H9 (cell line): ENCODE data around the gene LSP1. TPM values are rescaled to one million over a fixed set of nuclear protein-coding genes. Genes with fewer than 3 reads are reported as not detected.

Source experiments
- DNase-seq: peaks from one replicate; pipeline ENCODE4 v3.0.0-alpha.2; 2017
- H2AFZ ChIP-seq: one replicate; pipeline ENCODE4 v1.6.1; 2013; ENCODE audit warnings: mild to moderate bottlenecking, low read length, control low read depth, moderate library complexity
- H2AK5ac ChIP-seq: 2 replicates; pipeline ENCODE4 v1.6.1; 2013; ENCODE audit warnings: low read length, control low read depth, mixed read lengths; ENCODE audit not compliant: insufficient read length
- H2BK120ac ChIP-seq: one replicate; pipeline ENCODE4 v1.6.1; 2013; ENCODE audit warnings: low read depth, mild to moderate bottlenecking, low read length, control low read depth, inconsistent platforms; ENCODE audit not compliant: poor library complexity, severe bottlenecking
- H2BK12ac ChIP-seq: 2 replicates; pipeline ENCODE4 v1.6.1; 2013; ENCODE audit warnings: low read length, control low read depth, mixed read lengths, low read depth; ENCODE audit not compliant: insufficient read length
- H2BK15ac ChIP-seq: 2 replicates; pipeline ENCODE4 v1.6.1; 2013; ENCODE audit warnings: low read depth, low read length, control low read depth
- H2BK20ac ChIP-seq: one replicate; pipeline ENCODE4 v1.6.1; 2013; ENCODE audit warnings: low read depth, mild to moderate bottlenecking, low read length, control low read depth, inconsistent platforms; ENCODE audit not compliant: poor library complexity, severe bottlenecking
- H2BK5ac ChIP-seq: 2 replicates; pipeline ENCODE4 v1.6.1; 2013; ENCODE audit warnings: low read length, control low read depth, mixed read lengths; ENCODE audit not compliant: insufficient read length
- H3K14ac ChIP-seq: 2 replicates; pipeline ENCODE4 v1.6.1; 2013; ENCODE audit warnings: low read length, control low read depth; ENCODE audit not compliant: insufficient read depth
- H3K18ac ChIP-seq: 2 replicates; pipeline ENCODE4 v1.6.1; 2013; ENCODE audit warnings: low read depth, mild to moderate bottlenecking, mixed read lengths, low read length, control low read depth; ENCODE audit not compliant: insufficient read length
- H3K23ac ChIP-seq: 2 replicates; pipeline ENCODE4 v1.6.1; 2013; ENCODE audit warnings: low read length, control low read depth, mixed read lengths, low read depth; ENCODE audit not compliant: insufficient read length
- H3K23me2 ChIP-seq: 2 replicates; pipeline ENCODE4 v1.6.1; 2013; ENCODE audit warnings: low read depth, mild to moderate bottlenecking, mixed read lengths, low read length, control low read depth; ENCODE audit not compliant: insufficient read length, poor library complexity, severe bottlenecking
- H3K27ac ChIP-seq: 2 replicates; pipeline ENCODE4 v1.5.1; 2013; ENCODE audit warnings: low read length, control low read depth, mixed read lengths, low read depth; ENCODE audit not compliant: insufficient read length
- H3K27me3 ChIP-seq: 2 replicates; pipeline ENCODE4 v1.6.1; 2013; ENCODE audit warnings: low read length, control low read depth, inconsistent platforms; ENCODE audit not compliant: insufficient read depth
- H3K4ac ChIP-seq: 2 replicates; pipeline ENCODE4 v1.6.1; 2013; ENCODE audit warnings: low read depth, mild to moderate bottlenecking, control low read depth, inconsistent platforms, low read length, moderate library complexity
- H3K4me1 ChIP-seq: 2 replicates; pipeline ENCODE4 v1.6.1; 2013; ENCODE audit warnings: low read length, control low read depth, inconsistent platforms; ENCODE audit not compliant: insufficient read depth
- H3K4me2 ChIP-seq: 2 replicates; pipeline ENCODE4 v1.6.1; 2013; ENCODE audit warnings: low read length, control low read depth, mixed read lengths; ENCODE audit not compliant: insufficient read length, insufficient read depth
- H3K56ac ChIP-seq: 2 replicates; pipeline ENCODE4 v1.6.1; 2013; ENCODE audit warnings: low read depth, mild to moderate bottlenecking, mixed read lengths, low read length, control low read depth; ENCODE audit not compliant: insufficient read length
- H3K79me1 ChIP-seq: 2 replicates; pipeline ENCODE4 v1.6.1; 2013; ENCODE audit warnings: low read depth, mild to moderate bottlenecking, moderate library complexity, low read length, control low read depth, inconsistent platforms; ENCODE audit not compliant: insufficient read depth, poor library complexity, severe bottlenecking
- H3K79me2 ChIP-seq: 2 replicates; pipeline ENCODE4 v1.6.1; 2013; ENCODE audit warnings: low read length, control low read depth, inconsistent platforms; ENCODE audit not compliant: insufficient read depth
- H3K9ac ChIP-seq: 2 replicates; pipeline ENCODE4 v1.6.1; 2013; ENCODE audit warnings: low read length, control low read depth, mixed read lengths; ENCODE audit not compliant: insufficient read length; ENCODE audit errors: extremely low read depth
- H3K9me3 ChIP-seq: one replicate; pipeline ENCODE4 v1.6.1; 2013; ENCODE audit warnings: low read depth, low read length, inconsistent platforms; ENCODE audit not compliant: control insufficient read depth
- H3T11ph ChIP-seq: one replicate; pipeline ENCODE4 v1.6.1; 2013; ENCODE audit warnings: mild to moderate bottlenecking, low read length, control low read depth, inconsistent platforms
- H4K20me1 ChIP-seq: one replicate; pipeline ENCODE4 v1.6.1; 2013; ENCODE audit not compliant: control insufficient read depth, insufficient read length, insufficient read depth
- H4K5ac ChIP-seq: 2 replicates; pipeline ENCODE4 v1.6.1; 2013; ENCODE audit warnings: low read depth, mild to moderate bottlenecking, mixed read lengths, low read length, control low read depth; ENCODE audit not compliant: insufficient read length
- H4K8ac ChIP-seq: replicated peaks from 2 replicates; pipeline ENCODE4 v1.6.1; 2013; ENCODE audit warnings: low read length, control low read depth, mixed read lengths, low read depth; ENCODE audit not compliant: insufficient read length
- H4K91ac ChIP-seq: 2 replicates; pipeline ENCODE4 v1.6.1; 2013; ENCODE audit warnings: low read depth, mild to moderate bottlenecking, moderate library complexity, mixed read lengths, low read length, control low read depth; ENCODE audit not compliant: insufficient read length
- H3K27ac Mint-ChIP-seq, 3 experiments: 2 replicates in 2 of 3; 3 replicates in 1 of 3; pipeline ENCODE4 v1.8.0; 2020 to 2021; ENCODE audit warnings: mixed read lengths in 3 of 3, mild to moderate bottlenecking in 1 of 3, moderate library complexity in 1 of 3
- H3K27me3 Mint-ChIP-seq: 2 replicates; pipeline ENCODE4 v1.8.0; 2021; ENCODE audit warnings: low read depth, mild to moderate bottlenecking, moderate library complexity, mixed read lengths
- H3K36me3 Mint-ChIP-seq, 3 experiments: 2 replicates in 2 of 3; 3 replicates in 1 of 3; pipeline ENCODE4 v1.8.0; 2020 to 2021; ENCODE audit warnings: low read depth in 3 of 3, mixed read lengths in 3 of 3; ENCODE audit not compliant: insufficient read depth in 1 of 3
- H3K4me1 Mint-ChIP-seq, 2 experiments: 2 replicates each; pipeline ENCODE4 v1.8.0; 2020; ENCODE audit warnings: mixed read lengths in 2 of 2
- H3K4me3 Mint-ChIP-seq, 2 experiments: 2 replicates in 1 of 2; 3 replicates in 1 of 2; pipeline ENCODE4 v1.8.0; 2020 to 2021; ENCODE audit warnings: mild to moderate bottlenecking in 2 of 2, mixed read lengths in 2 of 2, moderate library complexity in 1 of 2
- H3K9me3 Mint-ChIP-seq, 2 experiments: 2 replicates in 1 of 2; 3 replicates in 1 of 2; pipeline ENCODE4 v1.8.0; 2020; ENCODE audit warnings: mild to moderate bottlenecking in 2 of 2, mixed read lengths in 2 of 2, moderate library complexity in 1 of 2
- WGBS: extraction: QIAGEN DNeasy Blood & Tissue Kit; methylation state at CpG from one replicate; pipeline ENCODE4 v1.1.7; 2013; ENCODE audit warnings: missing lambda C conversion rate, low lambda C conversion rate, mixed read lengths; ENCODE audit not compliant: insufficient read length; ENCODE audit errors: extremely low coverage; 5-methylcytosine and 5-hydroxymethylcytosine counted together
- total RNA-seq: library from RNA; stranded (reverse); gene quantifications from 2 replicates; pipeline ENCODE4 v1.2.1, GENCODE V29; 2021
- TF ChIP-seq, protein P1 (sequence below): fragments of 200-600 bp; sonication (generic); conservative IDR thresholded peaks from 3 replicates; pipeline ENCODE4 v1.8.0; 2021; ENCODE audit warnings: antibody characterized with exemption, mild to moderate bottlenecking

LSP1 gene
- total RNA-seq, 1 experiment from 2014 or later, result not detected

DNA sequence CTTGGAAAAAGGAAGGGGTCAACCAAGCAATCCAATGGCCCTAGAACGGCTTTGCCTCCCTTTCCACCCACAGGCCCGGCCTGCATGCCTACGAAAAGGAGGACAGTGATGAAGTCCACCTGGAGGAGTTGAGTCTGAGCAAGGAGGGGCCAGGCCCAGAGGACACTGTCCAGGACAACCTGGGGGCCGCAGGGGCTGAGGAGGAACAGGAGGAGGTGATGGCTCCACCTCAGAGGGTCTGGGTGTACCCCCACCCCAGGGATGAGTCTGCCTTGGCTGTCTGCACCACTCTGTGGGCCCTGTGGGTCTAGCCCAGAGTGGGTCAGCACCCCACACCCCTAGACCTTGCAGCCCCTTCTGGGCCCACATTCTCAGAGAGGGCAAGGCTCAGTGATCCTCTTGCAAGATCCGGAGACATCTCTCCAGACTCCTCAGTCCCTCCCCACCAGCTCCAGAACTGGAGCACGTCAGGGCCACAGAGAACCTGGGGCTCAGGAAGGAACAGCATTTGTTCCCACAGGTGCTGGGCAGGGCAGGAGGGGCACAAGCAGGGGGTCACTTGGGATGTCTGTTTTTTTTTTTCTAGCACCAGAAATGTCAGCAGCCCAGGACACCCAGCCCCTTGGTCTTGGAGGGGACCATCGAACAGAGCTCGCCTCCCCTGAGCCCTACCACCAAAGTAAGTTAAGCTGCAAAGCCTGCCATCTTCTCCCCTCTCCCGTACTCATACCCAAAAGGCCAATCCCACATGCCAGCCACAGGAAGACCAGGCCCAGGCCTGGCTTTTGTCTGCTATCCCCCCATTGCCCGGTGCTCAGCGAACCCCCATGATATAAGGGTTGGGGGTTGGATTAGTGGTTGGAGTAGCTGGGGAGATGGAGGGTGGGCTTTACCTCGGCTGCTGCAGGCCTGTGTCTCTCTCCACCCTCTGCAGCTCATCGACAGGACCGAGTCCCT is 30.7 kb downstream of the LSP1 start:
- Histone ChIP-seq H2AK5ac (no peak overlapping the region), H2BK12ac (no peak overlapping the region), H4K5ac (no peak overlapping the region), H3K27ac (no peak overlapping the region), H3K4me2 (no peak overlapping the region), H2BK120ac (no peak overlapping the region), H4K20me1 (no peaks in the 10 kb centered on the region), H3K9ac (no peak overlapping the region), H3K79me1 (no peaks in the 10 kb centered on the region), H4K8ac (no peak overlapping the region), H4K91ac (no peak overlapping the region), H2BK15ac (no peak overlapping the region), H2AFZ (no peak overlapping the region), H3K14ac (no peak overlapping the region), H3K56ac (no peak overlapping the region), H3K23me2 (no peaks in the 10 kb centered on the region), H2BK5ac (no peak overlapping the region), H3K18ac (no peak overlapping the region), H3K9me3 (no peaks in the 10 kb centered on the region), H3K27me3 (no peaks in the 10 kb centered on the region), H3T11ph (no peak overlapping the region), H3K23ac (no peak overlapping the region), H3K4ac (no peak overlapping the region), H3K4me1 (no peaks in the 10 kb centered on the region), H3K79me2 (no peaks in the 10 kb centered on the region), H2BK20ac (no peak overlapping the region)
- H3K4me1 Mint-ChIP-seq, result no peaks in the 10 kb centered on the region
- H3K36me3 Mint-ChIP-seq, result no peaks in the 10 kb centered on the region
- no CpG with 5 or more reads among the region's 14 CpGs for WGBS
- H3K27ac Mint-ChIP-seq, result peak overlapping the region in 1 of 3 experiments; percentile 59; a peak in 1 of 7 replicates
- no peak overlapping the region for H3K4me3 Mint-ChIP-seq
- H3K9me3 Mint-ChIP-seq, result no peaks in the 10 kb centered on the region
- peaks cover 14% of the 10 kb centered on the region for H3K27me3 Mint-ChIP-seq
- DNase-seq, result peak; percentile 19
- TF ChIP-seq, protein P1, sequence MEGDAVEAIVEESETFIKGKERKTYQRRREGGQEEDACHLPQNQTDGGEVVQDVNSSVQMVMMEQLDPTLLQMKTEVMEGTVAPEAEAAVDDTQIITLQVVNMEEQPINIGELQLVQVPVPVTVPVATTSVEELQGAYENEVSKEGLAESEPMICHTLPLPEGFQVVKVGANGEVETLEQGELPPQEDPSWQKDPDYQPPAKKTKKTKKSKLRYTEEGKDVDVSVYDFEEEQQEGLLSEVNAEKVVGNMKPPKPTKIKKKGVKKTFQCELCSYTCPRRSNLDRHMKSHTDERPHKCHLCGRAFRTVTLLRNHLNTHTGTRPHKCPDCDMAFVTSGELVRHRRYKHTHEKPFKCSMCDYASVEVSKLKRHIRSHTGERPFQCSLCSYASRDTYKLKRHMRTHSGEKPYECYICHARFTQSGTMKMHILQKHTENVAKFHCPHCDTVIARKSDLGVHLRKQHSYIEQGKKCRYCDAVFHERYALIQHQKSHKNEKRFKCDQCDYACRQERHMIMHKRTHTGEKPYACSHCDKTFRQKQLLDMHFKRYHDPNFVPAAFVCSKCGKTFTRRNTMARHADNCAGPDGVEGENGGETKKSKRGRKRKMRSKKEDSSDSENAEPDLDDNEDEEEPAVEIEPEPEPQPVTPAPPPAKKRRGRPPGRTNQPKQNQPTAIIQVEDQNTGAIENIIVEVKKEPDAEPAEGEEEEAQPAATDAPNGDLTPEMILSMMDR, result no peak
